NT2/D1 (cell line): ENCODE data around the gene CAMK1D.

Experiments
- SUZ12 ChIP-seq: IDR thresholded peaks from 2 replicates; pipeline ENCODE4 v1.6.1; 2011; ENCODE audit not compliant: insufficient read length, insufficient read depth; ENCODE audit errors: extremely low read depth
- ZNF274 ChIP-seq: IDR thresholded peaks from 2 replicates; pipeline ENCODE4 v1.6.1; 2011; ENCODE audit warnings: mild to moderate bottlenecking, low read depth, low read length

DNA sequence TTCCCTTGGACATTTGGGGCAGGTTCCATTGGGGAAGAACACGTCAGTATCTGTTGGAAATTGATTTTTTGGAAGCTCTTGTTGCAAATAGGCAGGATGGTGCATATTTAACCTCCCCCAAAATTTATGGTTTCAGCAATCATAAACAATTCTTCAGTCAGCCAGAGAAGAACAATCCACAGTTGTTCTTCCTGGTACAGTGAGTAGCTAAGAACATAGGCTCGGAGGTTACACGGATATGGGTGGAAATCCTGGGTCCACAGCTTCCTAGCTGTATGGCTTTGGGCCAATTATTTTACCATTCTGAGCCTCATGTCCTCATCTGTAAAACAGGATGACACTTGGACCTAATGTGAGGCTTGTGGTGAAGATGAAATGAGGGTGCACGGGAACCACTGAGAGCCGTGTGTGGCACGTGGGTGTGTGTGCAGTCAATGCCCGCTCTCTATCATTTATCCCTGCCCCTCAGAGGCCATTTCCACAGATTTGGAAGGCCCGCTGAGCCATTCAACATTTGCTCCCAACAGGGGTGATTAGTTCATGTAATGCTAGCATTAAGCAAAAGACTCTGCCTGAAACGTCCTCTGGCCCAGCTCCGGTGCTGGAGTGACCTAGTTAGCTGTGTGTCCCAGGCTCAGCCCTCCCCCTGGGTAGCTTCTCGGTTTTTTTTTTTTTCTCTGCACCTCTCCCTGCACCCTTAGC is 9.7 kb downstream of the CAMK1D start:
- no peak for TF ChIP-seq ZNF274
- no peak for TF ChIP-seq SUZ12
